Heart left ventricle (tissue), 13 donors: ENCODE measurements around the gene TPD52L1.

Experiments
- CTCF ChIP-seq, 12 donors: fragments of 200-600 bp; sonication (generic) in 4 of 12; IDR thresholded peaks; one replicate each; pipeline versions ENCODE4 v1.5.0 to v1.8.0; 2018 to 2022; ENCODE audit warnings: antibody characterized with exemption in 12 of 12, mild to moderate bottlenecking in 5 of 12
- POLR2A ChIP-seq, 2 donors: fragments of 450-650 bp; IDR thresholded peaks; one replicate each; pipeline ENCODE4 v1.6.1; 2017; ENCODE audit warnings: antibody characterized with exemption in 2 of 2, mild to moderate bottlenecking in 2 of 2, moderate library complexity in 2 of 2
- donor health status: ischemic (EF 13 %, LVEDD 7.1; RV severe dilation, severe dysfunction).
- donor health status: DM: no; HTN: yes; CAD: no.
- donor health status: DM: no; HTN: no; CAD: no.
- donor health status: ischemic (EF 25% LVEDD 6.9; RV normal size, moderate dysfunction).
- donor health status: ischemic (EF 25% LVEDD 5.7; RV mildly dilated, moderate dysfunction).
- donor health status: ischemic (EF 35%, LVEDD 5.7; RV mildly dilated, moderate dysfunction).
- donor health status: nonischemic (EF 11% LVEDD 7.7; RV severe dilation, severe dysfunction).
- donor health status: DM: yes; HTN: yes; CAD: no.
- donor health status: PGD.
- donor health status: ischemic (EF 29% LVEDD 5.4; RV normal size, mild dysfunction).
- donor health status: nonischemic (EF 23%, LVEDD 6.1; RV moderate dilation, normal function).

GRCh38 chr6:125250511-125250910, 96.9 kb downstream of the TPD52L1 start:
- TF ChIP-seq CTCF (IDR thresholded peaks at IDR 0.05): no peak
- TF ChIP-seq POLR2A (IDR thresholded peaks at IDR 0.05): no peak
